ENCODE measurements around the gene CDH23.

Gene CDH23

DNA sequence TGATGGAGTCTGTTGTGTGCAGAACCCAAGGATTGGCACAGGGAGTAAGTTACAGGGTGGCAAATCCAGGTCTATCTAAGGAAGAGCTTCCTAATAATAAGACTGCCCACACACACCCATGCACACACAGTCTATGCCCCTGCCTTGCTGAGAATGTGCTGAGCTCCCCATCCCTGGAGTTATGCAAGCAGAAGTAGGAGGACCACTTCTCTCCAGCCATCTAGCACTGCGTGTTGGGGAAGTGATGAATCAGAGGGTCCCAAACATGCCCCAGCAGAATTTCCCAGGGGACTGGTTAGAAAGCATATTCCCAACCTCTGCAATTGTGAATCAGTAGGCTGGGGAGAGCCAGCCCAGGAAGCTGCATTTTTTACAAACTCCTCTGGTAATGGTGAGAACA is 117.2 kb downstream of the CDH23 start:
- no peaks in the 10 kb centered on the region for H3K9me3 ChIP-seq (ENCODE audit: insufficient read depth, low read depth, low read length)
- no peaks in the 10 kb centered on the region for H3K79me2 ChIP-seq (ENCODE audit: insufficient read depth, low read length)
- H3K36me3 ChIP-seq (ENCODE audit: insufficient read depth, low read length) = no peaks in the 10 kb centered on the region
- no peaks in the 10 kb centered on the region for H3K27me3 ChIP-seq (ENCODE audit: insufficient read depth, low read length, poor library complexity, severe bottlenecking)
- H3K4me3 ChIP-seq (ENCODE audit: low read length, poor library complexity, severe bottlenecking) = no peak overlapping the region
- H3K4me1 ChIP-seq (ENCODE audit: insufficient read depth, low read length, poor library complexity, severe bottlenecking) = no peaks in the 10 kb centered on the region
- H2AFZ ChIP-seq (ENCODE audit: low read length) = no peak overlapping the region
- H3K9ac ChIP-seq (ENCODE audit: low read depth, low read length, poor library complexity, severe bottlenecking) = no peak overlapping the region
- H3K4me2 ChIP-seq (ENCODE audit: low read depth, low read length, poor library complexity, severe bottlenecking) = no peak overlapping the region
- no peaks in the 10 kb centered on the region for H3F3A ChIP-seq (ENCODE audit: low read depth)
- no peaks in the 10 kb centered on the region for H3K9me2 ChIP-seq (replicated peaks; ENCODE audit: low read depth, low read length)
- no peaks in the 10 kb centered on the region for H4K20me1 ChIP-seq (ENCODE audit: insufficient read depth, low read length, poor library complexity, severe bottlenecking)
- TF ChIP-seq, protein P1, sequence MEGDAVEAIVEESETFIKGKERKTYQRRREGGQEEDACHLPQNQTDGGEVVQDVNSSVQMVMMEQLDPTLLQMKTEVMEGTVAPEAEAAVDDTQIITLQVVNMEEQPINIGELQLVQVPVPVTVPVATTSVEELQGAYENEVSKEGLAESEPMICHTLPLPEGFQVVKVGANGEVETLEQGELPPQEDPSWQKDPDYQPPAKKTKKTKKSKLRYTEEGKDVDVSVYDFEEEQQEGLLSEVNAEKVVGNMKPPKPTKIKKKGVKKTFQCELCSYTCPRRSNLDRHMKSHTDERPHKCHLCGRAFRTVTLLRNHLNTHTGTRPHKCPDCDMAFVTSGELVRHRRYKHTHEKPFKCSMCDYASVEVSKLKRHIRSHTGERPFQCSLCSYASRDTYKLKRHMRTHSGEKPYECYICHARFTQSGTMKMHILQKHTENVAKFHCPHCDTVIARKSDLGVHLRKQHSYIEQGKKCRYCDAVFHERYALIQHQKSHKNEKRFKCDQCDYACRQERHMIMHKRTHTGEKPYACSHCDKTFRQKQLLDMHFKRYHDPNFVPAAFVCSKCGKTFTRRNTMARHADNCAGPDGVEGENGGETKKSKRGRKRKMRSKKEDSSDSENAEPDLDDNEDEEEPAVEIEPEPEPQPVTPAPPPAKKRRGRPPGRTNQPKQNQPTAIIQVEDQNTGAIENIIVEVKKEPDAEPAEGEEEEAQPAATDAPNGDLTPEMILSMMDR (conservative IDR thresholded peaks at IDR 0.05; ENCODE audit: low read length) = no peak
- TF ChIP-seq EZH2phosphoT487 (IDR thresholded peaks at IDR 0.05; ENCODE audit: borderline replicate concordance) = no peak

DNA sequence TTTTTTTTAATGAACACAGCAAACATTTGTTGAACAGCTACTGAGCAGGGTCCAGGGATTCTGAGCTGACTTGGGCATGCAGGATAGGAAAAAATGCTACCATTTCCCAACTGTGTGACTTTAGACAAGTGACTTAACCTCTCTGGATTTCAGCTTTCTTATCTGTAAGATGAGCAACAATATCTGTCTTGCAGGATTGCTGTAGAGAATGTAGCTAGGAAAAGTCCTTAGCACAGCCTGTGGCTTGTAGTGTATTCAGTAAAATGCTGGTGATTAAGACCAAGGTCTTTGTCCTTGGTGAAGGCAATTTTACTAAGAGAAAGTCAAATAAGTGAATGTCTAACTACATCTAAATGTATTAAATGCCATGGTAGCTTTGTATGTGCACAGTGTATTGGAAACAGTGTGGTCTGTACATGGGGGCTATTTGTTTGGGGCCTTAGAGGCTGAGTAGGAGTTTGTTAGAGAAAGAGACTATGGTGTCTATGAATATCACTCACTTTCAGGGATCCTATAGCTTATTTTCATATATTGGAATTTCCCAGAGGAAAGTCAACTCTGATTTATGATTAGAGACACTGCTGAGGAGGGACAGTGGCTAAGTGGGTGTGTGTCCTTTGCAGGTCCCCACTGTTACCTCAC is 118.9 kb downstream of the CDH23 start:
- H3K36me3 ChIP-seq (ENCODE audit: insufficient read depth, low read length) = no peaks in the 10 kb centered on the region
- no peaks in the 10 kb centered on the region for H3K9me3 ChIP-seq (ENCODE audit: insufficient read depth, low read depth, low read length)
- H3K9me2 ChIP-seq (replicated peaks; ENCODE audit: low read depth, low read length) = no peaks in the 10 kb centered on the region
- H3K4me3 ChIP-seq (ENCODE audit: low read length, poor library complexity, severe bottlenecking) = no peak overlapping the region
- H2AFZ ChIP-seq (ENCODE audit: low read length) = no peak overlapping the region
- no peaks in the 10 kb centered on the region for H3F3A ChIP-seq (ENCODE audit: low read depth)
- no peaks in the 10 kb centered on the region for H3K27me3 ChIP-seq (ENCODE audit: insufficient read depth, low read length, poor library complexity, severe bottlenecking)
- no peaks in the 10 kb centered on the region for H4K20me1 ChIP-seq (ENCODE audit: insufficient read depth, low read length, poor library complexity, severe bottlenecking)
- TF ChIP-seq EZH2phosphoT487 (IDR thresholded peaks at IDR 0.05; ENCODE audit: borderline replicate concordance) = no peak
- TF ChIP-seq, protein P1 (conservative IDR thresholded peaks at IDR 0.05; ENCODE audit: low read length) = no peak
- no peaks in the 10 kb centered on the region for H3K79me2 ChIP-seq (ENCODE audit: insufficient read depth, low read length)
- no peak overlapping the region for H3K4me2 ChIP-seq (ENCODE audit: low read depth, low read length, poor library complexity, severe bottlenecking)
- no peaks in the 10 kb centered on the region for H3K4me1 ChIP-seq (ENCODE audit: insufficient read depth, low read length, poor library complexity, severe bottlenecking)
- no peak overlapping the region for H3K9ac ChIP-seq (ENCODE audit: low read depth, low read length, poor library complexity, severe bottlenecking)

DNA sequence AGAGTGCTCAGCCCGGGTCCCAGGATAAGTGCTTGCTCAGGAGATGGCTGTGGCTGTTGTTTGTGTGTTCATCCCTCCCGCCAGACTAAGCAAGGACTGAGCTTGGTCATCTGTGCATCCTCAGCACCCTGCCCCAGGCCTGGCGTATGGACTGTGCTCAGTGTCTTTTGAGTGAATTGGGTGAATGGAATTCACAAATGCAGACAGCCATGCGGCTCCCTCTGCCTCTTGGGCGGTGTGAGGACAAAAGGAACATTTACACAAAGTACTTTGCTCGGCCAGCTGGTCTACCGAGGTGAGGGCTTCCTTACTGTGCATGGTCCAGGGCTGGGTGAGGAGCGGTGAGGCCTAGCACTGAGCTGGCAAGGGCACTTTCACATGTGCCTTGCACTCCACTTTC is 120.2 kb downstream of the CDH23 start:
- Histone ChIP-seq H3K36me3 (ENCODE audit: insufficient read depth, low read length) (no peaks in the 10 kb centered on the region), H3K9me2 (replicated peaks; ENCODE audit: low read depth, low read length) (no peaks in the 10 kb centered on the region), H3K9ac (ENCODE audit: low read depth, low read length, poor library complexity, severe bottlenecking) (no peak overlapping the region), H3K4me3 (ENCODE audit: low read length, poor library complexity, severe bottlenecking) (no peak overlapping the region), H3K9me3 (ENCODE audit: insufficient read depth, low read depth, low read length) (no peaks in the 10 kb centered on the region), H2AFZ (ENCODE audit: low read length) (no peak overlapping the region), H3K79me2 (ENCODE audit: insufficient read depth, low read length) (no peaks in the 10 kb centered on the region), H3K27me3 (ENCODE audit: insufficient read depth, low read length, poor library complexity, severe bottlenecking) (no peaks in the 10 kb centered on the region), H3F3A (ENCODE audit: low read depth) (no peaks in the 10 kb centered on the region), H3K4me1 (ENCODE audit: insufficient read depth, low read length, poor library complexity, severe bottlenecking) (no peaks in the 10 kb centered on the region), H4K20me1 (ENCODE audit: insufficient read depth, low read length, poor library complexity, severe bottlenecking) (no peaks in the 10 kb centered on the region), H3K4me2 (ENCODE audit: low read depth, low read length, poor library complexity, severe bottlenecking) (no peak overlapping the region)
- TF ChIP-seq EZH2phosphoT487 (IDR thresholded peaks at IDR 0.05; ENCODE audit: borderline replicate concordance) = no peak
- TF ChIP-seq, protein P1 (conservative IDR thresholded peaks at IDR 0.05; ENCODE audit: low read length) = no peak

All from Loucy (cell line).